NCI-H2227 (cell line): ENCODE results near the gene DCLK3.

Source experiments
- DNase-seq: peaks from one replicate; lab custom pipeline; 2025; ENCODE audit not compliant: unreplicated experiment; lab: John Stamatoyannopoulos, UW

Gene DCLK3

DNA sequence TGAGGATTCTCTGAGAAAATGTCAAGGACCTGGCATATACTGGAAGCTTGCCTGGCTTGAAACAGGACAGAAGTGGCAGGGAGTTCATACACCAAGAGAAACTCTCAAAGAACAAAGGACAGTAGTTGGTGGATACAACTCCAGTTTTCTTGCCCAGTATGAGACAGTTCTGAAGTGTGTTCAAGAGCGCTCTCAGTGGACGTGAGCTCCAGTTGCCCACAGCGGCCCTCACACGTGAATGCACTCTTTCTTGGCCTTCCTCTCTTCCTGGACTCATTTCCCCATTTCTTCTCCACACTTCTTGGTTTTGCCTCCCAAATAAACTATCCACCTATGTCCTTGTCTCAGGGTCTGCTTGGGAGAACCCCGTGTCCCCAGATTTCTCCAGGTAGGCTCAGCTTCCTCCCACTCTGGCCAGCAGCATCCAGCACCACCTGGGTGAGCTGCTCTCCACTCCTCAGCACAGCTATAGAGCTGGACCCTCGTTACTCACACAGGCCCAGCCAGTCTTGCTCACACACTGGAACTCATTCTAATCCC is 54.5 kb downstream of the DCLK3 start:
- no peak for DNase-seq

DNA sequence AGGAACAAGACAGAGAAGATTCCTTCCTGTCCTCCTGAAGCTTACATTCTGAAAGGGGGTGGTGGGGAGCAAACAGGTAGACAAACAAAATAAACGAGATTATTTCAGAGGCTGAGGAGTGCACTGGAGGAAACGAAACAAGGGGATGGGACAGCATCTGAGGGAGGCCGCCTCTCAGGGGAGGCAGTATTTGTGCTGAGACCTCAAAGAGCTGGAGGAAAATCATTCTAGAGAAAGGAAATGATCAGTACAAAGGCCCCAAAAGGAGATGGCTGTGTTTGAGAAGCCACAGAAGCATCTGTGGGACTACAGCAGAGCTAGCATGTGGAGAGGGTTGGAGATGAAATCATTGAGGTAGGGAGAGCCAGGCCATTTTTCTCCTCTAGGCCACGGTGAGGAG is 55.1 kb downstream of the DCLK3 start:
- DNase-seq: no peak

DNA sequence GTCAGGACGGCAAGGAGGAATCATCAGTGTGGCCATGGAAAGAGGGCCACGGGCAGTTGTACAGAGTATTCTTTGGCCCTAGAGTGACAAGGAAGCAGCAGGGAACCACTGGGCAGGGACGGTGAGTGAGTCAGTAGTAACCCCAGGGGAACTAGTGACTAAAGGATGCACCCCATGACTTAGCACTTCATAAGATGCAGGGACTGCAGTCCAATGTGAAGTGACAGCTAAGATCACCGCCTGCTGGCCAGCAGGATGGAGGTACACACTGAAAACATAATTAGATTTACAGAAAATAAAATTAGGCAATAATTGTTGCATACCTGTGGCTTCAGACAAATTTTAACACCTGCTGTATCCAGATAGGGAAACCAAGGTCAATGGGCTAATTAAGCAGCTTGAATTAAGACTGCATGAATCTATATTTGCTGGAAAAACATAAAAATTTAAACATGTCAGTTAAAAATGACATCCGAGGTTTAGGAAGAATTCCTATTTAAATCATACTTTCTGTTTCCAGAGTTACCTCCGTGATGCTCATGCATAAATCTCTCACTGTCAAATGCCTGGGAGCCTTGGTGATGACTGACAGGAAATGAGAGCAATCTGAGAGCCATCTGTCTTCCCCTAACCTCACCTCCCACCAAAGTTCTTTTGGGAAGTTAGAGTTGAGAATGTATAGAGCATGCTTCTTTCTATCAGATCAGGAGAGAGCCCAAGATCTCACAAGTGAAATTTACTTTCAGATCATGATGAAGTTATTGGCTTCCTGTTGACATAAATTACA is 56.5 kb downstream of the DCLK3 start:
- DNase-seq: no peak

DNA sequence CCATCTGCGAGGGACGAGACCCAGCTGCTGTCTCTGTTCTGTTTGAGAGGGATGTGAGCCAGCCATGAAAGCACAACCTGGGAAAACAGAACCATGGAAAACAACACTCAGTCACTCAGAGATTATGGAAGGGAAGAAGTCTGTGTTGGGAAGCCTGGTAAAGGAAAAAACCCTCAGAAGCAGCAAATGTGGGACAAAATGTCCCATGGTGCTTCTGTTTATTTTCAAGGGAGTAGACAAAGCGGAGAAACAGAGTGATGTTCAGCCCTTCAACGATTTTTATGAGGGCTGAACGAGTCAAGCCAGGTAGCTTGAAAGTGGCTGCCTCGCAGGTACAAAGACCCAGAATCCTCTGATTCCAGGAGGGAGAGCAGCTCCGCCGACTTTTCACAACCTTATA is 59.3 kb downstream of the DCLK3 start:
- no peak for DNase-seq

DNA sequence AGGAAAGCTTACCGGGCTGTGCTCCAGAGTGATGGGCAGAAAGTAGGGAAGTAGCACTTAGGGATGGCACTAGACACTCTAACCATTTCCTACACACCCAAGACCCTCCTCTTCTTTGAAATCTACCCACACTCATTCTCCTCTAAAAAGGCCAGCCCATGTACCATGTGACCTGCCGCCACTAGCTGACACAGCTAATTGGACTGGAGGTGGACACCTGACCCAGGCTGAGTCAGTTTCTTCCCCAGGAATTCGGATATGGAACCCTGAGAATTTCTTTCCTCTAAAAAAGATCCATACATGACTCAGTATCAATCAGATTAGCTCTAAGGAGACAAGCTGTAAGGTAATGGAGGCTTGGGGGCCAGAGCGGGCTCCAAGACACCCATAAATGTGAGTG is 60.1 kb downstream of the DCLK3 start:
- DNase-seq: no peak

DNA sequence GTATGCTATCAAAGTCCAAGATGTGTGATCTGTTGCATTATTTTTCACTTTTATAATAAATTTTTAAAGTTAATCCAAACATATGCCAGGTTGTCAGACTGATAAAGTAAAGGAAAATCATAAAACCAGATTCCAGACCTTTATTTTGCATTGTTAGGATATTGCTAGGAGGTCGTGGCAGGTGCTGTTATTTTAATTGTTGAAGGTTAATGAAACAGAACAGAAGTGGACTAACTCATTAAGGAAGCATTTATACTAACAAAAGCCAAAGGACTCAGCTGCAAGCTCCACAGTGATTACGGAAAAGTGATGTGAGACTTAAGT is 63.1 kb downstream of the DCLK3 start:
- no peak for DNase-seq

DNA sequence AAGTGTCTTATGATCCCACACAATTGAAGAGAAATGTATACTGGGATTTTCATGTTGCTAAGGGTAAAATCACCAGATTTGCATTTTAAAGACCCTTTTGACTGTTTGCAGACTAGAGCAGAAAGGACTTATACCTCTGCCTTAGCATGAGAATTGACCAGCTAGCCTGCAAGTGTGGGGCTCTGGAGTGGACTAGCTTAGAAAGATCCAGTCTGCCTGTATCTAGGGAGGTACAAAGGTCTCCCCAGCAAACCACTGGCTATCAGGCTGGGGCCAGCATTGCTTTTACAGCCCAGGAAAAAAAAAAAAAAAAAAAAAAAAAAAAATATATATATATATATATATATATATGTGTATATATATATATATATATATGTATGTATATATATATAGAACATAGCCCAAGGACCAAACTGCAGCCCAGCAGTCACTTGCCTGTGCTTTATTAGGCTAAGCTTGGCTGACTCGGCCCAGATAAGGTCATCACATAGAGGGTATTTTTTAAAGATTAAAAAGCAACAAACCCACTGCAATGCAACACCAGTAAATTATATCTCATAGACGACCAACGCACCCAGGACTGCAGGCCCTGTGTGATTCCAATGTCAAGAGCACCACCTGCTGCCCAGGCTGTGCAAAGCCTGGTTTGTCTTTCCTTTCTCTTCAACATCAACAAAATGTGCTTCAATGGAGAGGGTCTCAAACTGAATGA is 63.7 kb downstream of the DCLK3 start:
- DNase-seq: peak; percentile 63

DNA sequence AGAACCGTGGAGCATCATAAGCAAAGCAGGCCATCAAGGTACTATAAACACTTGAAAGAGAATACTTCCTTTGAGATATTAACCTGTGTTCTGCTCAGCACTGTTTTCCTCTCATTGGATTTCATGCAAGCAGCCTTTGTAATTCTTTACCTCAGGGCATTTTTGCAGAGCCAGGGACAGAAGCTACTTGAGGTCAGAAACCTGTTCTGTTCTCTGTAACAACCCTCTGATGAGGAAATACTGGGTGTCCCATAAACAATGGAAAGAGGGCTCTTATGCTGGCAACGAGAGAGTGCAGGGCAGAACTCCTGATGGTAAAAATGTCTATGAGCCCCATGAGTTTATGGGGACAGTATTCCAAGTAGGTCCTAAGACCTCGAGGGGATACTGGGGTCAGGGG is 66.0 kb downstream of the DCLK3 start:
- no peak for DNase-seq

DNA sequence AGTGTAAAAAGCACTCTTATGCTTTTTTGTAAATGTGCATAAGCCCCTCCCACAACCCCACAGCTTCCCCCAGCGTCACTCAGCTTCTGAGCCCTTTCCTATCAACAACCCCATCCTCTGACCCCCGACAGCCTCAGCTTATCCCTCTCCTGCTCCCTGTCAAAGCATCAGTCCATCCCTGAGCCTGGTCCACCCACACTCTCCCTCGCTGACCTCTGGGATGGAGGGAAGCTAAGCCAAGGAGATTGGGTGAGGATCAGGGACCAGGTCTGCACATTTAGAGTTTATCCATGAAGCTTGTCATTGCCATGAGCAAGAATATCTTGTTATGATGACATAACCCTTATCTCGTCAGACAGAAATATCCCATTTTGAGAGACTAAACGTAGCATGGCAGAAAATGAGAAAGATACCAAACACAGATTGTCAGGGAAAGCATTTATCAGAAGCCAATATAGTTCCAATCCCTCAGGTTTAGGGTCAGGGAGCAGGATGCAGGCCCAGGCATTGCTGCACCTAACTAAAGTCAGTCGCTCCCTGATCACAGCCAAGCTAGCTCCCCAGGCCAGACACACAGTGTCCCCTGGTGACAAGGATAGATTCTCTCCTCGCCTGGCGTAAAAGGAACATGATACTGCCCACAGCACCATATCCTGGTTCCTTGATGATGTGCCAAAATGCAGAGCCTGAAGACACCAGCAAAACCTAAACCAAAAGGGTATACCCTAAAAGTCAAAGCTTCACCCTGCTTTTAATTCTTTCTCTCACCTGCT is 66.9 kb downstream of the DCLK3 start:
- DNase-seq: no peak

DNA sequence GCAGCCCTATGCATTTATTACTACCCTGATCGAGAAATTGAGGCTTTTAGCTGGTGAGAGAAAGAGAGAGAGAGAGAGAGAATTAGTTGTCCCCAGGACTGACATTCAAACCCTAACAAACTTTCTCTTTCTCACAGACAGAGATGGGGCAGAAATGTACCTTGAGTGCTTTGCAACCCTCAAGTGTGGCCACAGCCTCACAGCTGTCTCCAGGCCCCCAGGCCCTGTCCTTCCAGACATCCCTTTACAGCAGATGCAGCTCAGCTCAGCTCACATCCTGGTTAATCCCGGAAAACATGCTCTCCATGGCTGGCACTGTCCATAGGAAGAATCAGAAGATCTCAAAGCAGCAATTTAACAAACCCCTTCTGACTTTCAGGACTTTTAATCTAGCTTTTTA is 67.6 kb downstream of the DCLK3 start:
- DNase-seq: no peak

DNA sequence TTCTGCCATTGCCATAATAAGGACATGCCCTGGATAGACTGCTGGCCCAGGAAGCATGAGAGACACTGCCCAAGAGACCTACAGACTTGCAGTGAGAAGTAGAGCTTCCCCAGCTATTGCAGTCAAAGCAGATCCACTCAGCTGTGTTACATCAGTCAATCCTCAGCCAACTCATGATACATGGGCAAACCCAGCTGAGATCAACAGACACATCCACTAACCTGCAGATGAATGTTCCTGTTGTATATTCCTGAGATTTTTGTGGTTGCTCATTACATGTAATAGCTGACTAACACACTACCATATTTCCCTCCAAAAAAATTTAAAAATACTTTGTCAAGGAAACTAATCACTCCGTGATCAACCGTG is 68.6 kb downstream of the DCLK3 start:
- no peak for DNase-seq

DNA sequence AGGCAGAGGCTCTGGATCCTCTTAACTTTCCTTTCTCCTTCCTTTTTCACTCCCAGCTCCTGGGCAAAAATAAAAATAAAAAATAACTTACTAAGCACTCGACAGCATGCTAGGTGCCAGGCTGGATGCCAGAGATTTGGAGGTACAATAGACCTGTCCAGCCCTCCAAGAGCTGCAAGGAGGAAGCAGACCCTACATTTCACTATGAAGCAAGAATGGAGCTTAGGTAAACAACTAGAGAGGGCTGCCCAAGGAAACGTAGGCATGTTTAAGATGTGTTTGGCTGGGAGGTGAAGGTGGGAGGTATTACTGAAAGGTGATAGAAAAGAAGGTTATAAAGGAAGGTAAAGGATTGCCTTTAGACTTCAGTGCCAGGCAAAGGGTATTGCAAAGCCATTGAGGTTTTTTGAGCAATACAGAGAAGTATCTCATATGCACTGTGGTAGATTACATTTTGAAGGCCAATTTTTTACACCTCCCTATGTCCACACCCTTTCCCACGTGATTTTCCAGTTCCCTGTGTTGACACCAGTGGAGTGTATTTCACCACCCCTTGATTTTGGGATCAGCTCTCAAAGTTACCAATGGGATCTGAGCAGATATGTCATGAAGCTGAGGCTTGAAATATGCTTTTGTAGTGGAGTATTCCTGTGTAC is 69.1 kb downstream of the DCLK3 start:
- no peak for DNase-seq

DNA sequence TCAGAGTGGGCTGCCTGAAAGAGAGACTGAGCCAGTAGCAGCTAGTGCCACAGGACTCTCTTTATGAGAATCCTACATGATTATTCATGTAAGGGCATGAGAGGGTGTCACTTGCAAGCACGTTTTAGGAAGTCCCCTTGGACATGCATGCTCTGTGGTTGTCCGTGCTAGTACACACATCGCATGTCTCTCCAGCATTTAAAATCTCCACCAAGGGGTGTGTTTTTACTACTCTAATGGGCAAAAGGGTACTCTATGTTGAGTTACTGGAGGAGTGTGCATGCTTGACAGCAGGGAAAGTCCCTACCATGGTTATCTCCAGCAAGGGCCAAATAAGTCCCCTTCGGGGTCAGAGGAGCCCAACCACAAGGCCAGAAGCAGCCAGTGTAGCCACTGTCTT is 70.7 kb downstream of the DCLK3 start:
- DNase-seq: no peak

DNA sequence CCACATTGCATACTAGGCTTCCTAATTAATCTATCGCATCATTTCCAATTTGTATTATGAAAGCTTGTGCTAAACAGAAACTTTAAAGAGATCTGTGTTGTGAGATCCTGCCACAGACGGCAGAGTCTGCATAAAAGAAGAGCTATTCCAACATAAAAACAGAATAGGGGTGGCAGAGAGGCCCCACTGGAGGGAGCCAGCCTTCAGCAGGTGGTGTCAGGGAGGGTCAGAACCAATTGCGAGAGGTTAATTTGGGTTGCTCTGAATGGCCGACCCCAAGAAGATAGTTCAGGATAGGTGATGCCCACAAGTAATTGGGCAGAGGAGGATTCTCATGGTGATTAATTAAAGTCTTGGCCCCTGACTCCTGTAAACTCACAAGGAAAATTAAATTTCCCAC is 74.8 kb downstream of the DCLK3 start:
- DNase-seq: no peak

DNA sequence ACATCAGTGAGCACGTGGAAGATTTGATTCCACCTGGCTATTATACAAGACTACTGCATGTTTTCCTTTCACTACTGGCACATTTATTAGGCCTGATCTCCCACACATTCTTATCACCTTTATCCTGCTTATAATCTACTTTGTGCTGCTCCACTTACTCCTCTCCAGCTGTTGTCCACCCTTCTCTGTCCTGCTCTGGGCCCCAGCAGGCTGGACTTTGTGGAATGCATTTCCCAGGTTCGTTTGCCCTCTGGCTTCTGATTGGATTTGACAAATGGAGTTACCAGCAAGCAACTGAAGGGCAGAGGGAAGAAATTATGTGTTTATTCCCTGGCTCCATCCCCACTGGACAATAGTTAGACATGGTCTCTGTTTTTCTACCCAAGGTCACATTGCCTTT is 75.5 kb downstream of the DCLK3 start:
- no peak for DNase-seq

DNA sequence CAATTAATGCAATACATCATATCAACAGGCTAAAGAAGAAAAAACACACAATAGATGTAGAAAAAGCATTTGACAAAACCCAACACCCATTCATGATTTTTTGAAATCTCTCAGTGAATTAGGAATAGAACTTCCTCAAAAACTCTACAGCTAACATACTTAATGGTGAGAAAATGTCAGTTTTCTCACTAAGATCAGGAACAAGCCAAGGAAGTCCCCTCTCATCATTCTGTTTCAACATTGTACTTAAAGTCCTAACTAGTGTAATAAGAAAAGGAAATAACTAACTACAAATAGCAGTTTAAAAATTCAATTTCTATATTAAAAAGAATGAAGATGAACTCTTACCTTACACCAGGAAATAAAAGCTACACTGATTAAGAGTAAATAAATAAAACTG is 77.8 kb downstream of the DCLK3 start:
- DNase-seq: no peak

DNA sequence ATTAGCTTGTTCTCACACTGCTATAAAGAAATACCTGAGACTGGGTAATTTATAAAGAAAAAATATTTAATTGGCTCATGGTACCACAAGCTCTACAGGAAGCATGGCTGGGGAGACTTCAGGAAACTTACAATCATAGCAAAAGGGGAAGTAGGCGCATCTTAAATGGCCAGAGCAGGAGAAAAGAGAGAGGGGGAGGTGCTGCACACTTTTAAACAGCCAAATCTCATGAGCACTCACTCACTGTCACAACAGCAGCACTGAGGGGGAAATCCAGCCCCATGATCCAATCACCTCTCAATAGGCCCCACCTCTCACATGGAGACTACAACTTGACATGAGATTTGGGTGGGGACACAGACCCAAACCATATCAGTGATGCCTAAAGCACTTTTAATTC is 82.5 kb downstream of the DCLK3 start:
- no peak for DNase-seq

DNA sequence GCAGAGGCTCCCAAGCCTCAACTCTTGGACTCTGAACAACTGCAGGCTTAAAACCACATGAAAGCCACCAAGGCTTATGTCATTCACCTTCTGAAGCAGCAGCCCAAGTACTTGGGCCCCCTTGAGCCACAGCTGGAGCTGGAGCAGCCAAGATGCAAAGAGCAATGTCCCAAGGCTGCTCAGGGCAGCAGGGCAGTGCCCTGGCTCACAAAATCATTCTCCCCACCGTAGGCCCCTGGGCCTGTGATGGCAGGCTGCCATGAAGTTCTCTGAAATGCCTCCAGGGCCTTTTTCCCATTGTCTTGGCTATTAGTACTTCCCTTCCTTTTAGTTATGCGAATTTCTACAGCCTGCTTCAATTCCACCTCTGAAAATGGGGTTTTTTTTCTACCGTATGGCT is 83.4 kb downstream of the DCLK3 start:
- DNase-seq: no peak

DNA sequence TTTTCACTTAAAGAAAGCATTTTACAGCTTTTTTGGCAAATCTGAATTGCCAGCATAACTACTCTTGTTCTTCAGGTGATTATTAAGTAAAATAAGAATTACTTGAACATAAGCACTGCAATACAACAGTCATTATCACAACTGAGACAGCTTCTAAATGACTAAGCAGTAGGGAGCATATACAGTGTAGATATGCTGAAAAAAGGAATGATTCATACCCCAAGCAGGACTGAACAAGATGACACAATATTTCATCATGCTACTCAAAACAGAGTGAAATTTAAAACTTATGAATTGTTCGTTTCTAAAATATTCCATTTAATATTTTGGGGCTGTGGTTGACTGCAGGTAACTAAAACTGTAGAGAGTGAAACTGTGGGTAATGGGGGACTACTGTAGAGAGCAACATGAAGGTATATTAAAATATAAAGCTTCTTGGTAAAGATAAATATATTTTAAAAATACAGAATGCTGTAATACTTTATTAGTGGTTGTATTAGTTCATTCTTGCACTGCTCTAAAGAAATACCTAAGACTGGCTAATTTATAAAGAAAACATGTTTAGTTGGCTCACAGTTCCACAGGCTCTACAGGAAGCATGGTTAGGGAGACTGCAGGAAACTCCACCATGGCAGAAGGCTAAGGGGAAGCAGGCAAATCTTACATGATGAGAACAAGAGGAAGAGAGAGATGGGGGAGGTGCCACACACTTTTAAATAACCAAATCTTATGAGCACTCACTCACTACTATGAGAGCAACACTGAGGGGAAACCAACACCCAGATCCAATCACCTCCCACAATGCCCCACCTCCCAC is 84.8 kb downstream of the DCLK3 start:
- no peak for DNase-seq

DNA sequence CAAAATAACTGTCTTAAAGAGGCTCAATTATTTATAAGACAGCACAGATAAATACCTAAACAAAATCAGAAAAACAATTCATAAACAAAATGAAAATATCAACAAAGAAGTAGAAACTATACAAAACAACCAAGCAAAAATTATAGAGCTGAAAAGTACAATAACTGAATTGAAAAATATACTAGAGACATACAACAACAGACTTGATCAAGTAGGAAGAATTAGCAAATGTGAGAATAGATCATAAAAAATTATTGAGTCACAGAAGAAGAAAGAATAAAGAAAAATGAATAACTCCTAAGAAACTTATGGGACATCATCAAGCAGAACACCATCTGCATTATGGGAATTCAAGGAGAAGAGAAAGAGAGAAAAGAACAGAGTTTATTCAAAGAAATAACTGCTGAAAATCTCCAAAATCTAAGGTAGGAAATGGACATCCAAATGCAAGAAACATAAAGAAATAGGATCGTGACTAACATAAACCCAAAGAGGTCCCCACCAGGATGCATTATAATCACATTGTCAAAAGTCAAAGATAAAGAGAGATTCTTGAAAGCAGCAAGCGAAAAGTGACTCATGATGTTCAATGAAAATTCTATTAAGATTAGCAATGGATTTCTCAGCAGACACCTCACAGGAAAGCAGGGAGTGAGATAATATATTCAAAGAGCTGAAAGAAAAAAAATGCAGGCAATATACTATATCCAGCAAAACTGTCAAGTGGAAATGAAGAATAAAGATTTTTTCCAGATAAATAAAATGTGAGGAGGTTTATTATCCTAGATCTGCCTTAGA is 85.9 kb downstream of the DCLK3 start:
- DNase-seq: no peak
